GM12874 (cell line): ENCODE data around the gene SLK.

ENCODE experiments used
- TF ChIP-seq, protein P1 (sequence below): IDR thresholded peaks from 2 replicates; pipeline ENCODE4 v1.5.1; 2011; ENCODE audit warnings: low read depth, mild to moderate bottlenecking, control low read depth, low read length, moderate library complexity; ENCODE audit not compliant: insufficient read depth

SLK gene

DNA sequence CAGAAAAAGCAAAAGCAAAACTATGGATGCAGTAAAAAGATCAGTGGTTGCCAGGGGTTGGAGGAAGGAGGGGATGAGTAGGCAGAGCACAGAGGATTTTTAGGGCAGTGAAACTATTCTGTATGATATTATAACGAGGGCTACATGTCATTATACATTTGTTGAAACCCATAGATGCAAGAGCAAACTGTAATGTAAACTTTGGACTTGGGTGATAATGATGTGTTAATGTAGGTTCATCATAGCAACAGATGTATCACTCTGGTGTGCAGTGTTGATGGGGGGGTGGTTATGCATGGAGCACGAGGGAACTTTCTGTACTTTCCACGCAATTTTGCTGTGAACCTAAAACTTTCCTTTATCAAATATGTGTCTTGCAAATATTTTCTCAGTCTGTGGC is 23.2 kb downstream of the SLK start:
- TF ChIP-seq, protein P1, sequence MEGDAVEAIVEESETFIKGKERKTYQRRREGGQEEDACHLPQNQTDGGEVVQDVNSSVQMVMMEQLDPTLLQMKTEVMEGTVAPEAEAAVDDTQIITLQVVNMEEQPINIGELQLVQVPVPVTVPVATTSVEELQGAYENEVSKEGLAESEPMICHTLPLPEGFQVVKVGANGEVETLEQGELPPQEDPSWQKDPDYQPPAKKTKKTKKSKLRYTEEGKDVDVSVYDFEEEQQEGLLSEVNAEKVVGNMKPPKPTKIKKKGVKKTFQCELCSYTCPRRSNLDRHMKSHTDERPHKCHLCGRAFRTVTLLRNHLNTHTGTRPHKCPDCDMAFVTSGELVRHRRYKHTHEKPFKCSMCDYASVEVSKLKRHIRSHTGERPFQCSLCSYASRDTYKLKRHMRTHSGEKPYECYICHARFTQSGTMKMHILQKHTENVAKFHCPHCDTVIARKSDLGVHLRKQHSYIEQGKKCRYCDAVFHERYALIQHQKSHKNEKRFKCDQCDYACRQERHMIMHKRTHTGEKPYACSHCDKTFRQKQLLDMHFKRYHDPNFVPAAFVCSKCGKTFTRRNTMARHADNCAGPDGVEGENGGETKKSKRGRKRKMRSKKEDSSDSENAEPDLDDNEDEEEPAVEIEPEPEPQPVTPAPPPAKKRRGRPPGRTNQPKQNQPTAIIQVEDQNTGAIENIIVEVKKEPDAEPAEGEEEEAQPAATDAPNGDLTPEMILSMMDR: no peak

DNA sequence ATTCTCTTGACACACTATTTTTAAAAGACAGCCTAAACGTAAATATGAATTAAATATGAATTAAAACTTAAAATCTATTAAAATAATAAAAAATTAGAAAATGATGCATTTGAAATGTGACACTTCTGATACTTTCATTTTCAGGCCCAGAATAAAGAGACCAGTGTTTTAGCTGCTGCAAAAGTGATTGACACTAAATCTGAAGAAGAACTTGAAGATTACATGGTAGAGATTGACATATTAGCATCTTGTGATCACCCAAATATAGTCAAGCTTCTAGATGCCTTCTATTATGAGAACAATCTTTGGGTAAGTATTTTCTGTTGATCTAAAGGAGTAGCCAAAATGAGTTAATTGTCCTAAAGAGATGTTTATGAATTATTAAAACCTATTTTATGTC is 23.6 kb downstream of the SLK start:
- TF ChIP-seq, protein P1: no peak

DNA sequence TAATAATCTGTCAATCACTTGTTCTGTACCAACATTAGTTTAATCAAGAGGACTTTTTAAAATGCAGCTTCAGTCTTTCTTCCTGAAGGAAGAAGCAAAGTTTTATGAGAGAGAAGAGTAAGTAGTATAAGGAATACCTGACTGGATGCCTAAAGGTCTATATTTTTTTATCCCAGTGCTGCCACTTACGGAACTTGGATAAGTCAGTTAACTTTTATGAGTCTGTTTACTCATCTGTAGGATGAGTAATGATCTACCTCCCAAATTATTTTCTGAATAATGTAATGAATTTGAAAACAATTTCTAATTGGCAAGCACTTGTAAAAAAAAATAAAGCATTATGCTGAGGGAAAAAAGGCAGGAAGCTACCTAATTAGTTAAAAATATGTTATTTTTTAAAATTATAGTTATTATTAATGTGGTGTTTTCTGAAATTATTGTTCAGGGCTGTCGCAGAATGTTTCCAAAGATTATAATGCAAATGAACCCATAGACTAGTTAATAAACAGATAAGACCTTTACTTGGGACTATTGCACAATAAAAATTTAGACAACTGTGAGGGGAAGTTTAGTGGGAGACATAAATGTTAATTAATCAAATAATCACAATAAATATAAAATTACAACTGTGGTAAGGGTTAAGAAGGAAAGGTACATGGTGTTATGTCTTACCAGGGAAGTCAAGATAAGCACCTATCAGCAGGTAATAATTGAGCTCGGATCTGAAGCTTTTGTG is 24.6 kb downstream of the SLK start:
- TF ChIP-seq, protein P1: no peak

DNA sequence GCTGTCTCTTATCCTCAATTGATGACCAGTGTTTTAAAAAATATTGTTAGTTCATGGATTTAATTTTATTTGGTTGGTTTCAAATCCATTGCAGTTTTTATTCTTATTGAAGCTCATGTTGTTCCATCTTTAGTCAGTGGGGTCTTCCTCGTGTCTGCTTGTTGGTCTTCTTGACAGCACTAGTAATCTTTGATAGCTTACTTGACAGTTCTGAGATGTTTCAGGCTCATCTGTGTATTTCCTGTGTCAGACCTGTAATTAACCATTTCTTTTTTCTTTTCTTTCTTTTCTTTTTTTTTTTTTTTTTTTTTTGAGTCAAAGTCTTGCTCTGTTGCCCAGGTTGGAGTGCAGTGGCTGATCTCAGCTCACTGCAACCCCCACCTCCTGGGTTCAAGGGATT is 28.2 kb downstream of the SLK start:
- TF ChIP-seq, protein P1: no peak

DNA sequence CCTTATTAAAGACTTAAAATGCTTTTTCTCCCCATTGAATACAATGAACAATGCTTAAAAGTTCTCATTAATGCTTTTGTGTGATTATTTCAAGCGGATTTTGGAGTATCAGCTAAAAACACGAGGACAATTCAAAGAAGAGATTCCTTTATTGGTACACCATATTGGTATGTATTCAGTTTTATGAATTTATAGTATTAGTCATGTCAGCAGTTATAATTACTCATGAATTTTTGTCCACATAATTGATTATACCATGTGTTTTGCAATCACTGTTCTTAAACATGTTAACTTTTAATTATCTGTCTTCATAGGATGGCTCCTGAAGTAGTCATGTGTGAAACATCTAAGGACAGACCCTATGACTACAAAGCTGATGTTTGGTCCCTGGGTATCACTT is 31.9 kb downstream of the SLK start:
- TF ChIP-seq, protein P1: no peak

DNA sequence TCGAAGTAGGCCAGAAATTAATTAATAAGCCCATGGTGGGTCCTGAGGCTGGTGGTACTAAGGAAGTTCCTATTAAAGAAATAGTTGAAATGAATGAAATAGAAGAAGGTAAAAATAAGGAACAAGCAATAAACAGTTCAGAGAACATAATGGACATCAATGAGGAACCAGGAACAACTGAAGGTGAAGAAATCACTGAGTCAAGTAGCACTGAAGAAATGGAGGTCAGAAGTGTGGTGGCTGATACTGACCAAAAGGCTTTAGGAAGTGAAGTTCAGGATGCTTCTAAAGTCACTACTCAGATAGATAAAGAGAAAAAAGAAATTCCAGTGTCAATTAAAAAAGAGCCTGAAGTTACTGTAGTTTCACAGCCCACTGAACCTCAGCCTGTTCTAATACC is 36.0 kb downstream of the SLK start:
- TF ChIP-seq, protein P1: no peak

DNA sequence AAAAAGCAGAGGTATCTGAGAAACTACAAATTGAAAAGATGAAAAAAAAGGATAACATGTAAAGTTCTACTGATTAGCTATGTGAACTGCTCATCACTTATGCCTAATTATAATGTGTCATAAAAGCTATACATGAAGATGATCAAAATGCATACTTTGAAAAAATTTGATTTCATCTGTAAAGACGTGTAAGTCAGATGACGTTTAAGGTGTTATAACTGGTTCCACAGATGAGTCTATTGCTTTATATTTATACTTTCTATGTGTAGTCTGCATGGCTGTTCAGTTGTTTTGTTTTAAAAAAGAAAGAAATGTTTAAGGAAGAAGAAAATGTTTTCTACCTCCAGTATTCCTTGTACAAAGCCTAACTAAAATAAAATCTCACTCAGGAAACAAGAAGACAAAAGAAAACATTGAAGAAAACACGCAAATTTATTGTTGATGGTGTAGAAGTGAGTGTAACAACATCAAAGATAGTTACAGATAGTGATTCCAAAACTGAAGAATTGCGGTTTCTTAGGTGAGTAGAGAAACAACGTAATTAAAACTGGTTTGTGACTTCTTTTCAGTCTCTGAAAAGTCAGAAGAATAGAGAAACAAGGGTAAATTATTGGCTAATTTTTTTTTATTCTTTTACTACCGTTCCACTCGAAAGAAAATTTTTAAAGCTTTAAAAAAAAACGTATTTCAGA is 38.4 kb downstream of the SLK start:
- TF ChIP-seq, protein P1: no peak
